Measurements from ENCODE around the gene FOXF1. TPM values are rescaled to one million over a fixed set of nuclear protein-coding genes. Genes with fewer than 3 reads are reported as not detected.

FOXF1 gene
- polyA plus RNA-seq, 1 donor (not counting 4 experiments of a cell fraction or from before 2014, with no cell fraction given) = not detected

- H3K4me2 ChIP-seq (ENCODE audit: control insufficient read depth, extremely low read depth, insufficient read depth, low read depth, low read length) = no peak overlapping the region
- no peaks in the 10 kb centered on the region for H3K9me3 ChIP-seq (ENCODE audit: control insufficient read depth, low read depth, low read length)
- H3K9me1 ChIP-seq (ENCODE audit: control insufficient read depth, extremely low read depth, insufficient read depth, low read length) = no peaks in the 10 kb centered on the region
- H3K79me2 ChIP-seq (ENCODE audit: control insufficient read depth, insufficient read depth, low read length) = peaks cover 13% of the 10 kb centered on the region
- dilution Hi-C loops (cut with MboI; ENCODE audit: extremely low pct_ligation_motif_present, low sequenced_read_pairs) = loop anchor here (25.0 kb wide), 1 partner anchor 706 kb away; no protein-coding TSS in a partner anchor
- no peak for DNase-seq (ENCODE audit: low read depth, low spot score)
- H4K20me1 ChIP-seq (ENCODE audit: control insufficient read depth, extremely low read depth, insufficient read depth, low read length) = no peaks in the 10 kb centered on the region
- TF ChIP-seq EZH2 (IDR thresholded peaks at IDR 0.05; ENCODE audit: low read length) = no peak
- TF ChIP-seq, protein P1, sequence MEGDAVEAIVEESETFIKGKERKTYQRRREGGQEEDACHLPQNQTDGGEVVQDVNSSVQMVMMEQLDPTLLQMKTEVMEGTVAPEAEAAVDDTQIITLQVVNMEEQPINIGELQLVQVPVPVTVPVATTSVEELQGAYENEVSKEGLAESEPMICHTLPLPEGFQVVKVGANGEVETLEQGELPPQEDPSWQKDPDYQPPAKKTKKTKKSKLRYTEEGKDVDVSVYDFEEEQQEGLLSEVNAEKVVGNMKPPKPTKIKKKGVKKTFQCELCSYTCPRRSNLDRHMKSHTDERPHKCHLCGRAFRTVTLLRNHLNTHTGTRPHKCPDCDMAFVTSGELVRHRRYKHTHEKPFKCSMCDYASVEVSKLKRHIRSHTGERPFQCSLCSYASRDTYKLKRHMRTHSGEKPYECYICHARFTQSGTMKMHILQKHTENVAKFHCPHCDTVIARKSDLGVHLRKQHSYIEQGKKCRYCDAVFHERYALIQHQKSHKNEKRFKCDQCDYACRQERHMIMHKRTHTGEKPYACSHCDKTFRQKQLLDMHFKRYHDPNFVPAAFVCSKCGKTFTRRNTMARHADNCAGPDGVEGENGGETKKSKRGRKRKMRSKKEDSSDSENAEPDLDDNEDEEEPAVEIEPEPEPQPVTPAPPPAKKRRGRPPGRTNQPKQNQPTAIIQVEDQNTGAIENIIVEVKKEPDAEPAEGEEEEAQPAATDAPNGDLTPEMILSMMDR (optimal IDR thresholded peaks at IDR 0.05 in 1 of 3, IDR thresholded peaks at IDR 0.05 in 1 of 3, conservative IDR thresholded peaks at IDR 0.05 in 1 of 3; ENCODE audit: extremely low read depth in 1 of 3, insufficient read depth in 2 of 3, low read length in 3 of 3) = no peak
- no peak for FAIRE-seq
- H3K27me3 ChIP-seq (ENCODE audit: control insufficient read depth, extremely low read depth, insufficient read depth, low read length) = no peaks in the 10 kb centered on the region
- H3K36me3 ChIP-seq (ENCODE audit: control insufficient read depth in 2 of 2, extremely low read depth in 1 of 2, insufficient read depth in 2 of 2, low read length in 2 of 2) = peaks cover 0 to 4% of the 10 kb centered on the region in 2 experiments
- no peak overlapping the region for H3K27ac ChIP-seq (ENCODE audit: control insufficient read depth, insufficient read depth, low read length)
- peaks cover 11% of the 10 kb centered on the region for H3K4me1 ChIP-seq (ENCODE audit: control insufficient read depth, extremely low read depth, insufficient read depth, low read length)
- H3K4me3 ChIP-seq (ENCODE audit: control insufficient read depth in 2 of 3, extremely low read depth in 1 of 3, insufficient read depth in 2 of 3, low read depth in 1 of 3, low read length in 3 of 3) = no peak overlapping the region
- H2AFZ ChIP-seq (ENCODE audit: control insufficient read depth, low read length) = no peak overlapping the region
- no peak overlapping the region for H3K9ac ChIP-seq (ENCODE audit: control insufficient read depth, extremely low read depth, insufficient read depth, low read length)
Observed at GRCh38 chr16:86556576-86556975, 46.2 kb downstream of the FOXF1 start.

- Histone ChIP-seq H3K9ac (ENCODE audit: control insufficient read depth, extremely low read depth, insufficient read depth, low read length) (no peak overlapping the region), H3K4me3 (ENCODE audit: control insufficient read depth in 2 of 3, extremely low read depth in 1 of 3, insufficient read depth in 2 of 3, low read depth in 1 of 3, low read length in 3 of 3) (no peak overlapping the region), H3K4me1 (ENCODE audit: control insufficient read depth, extremely low read depth, insufficient read depth, low read length) (peaks cover 11% of the 10 kb centered on the region), H3K4me2 (ENCODE audit: control insufficient read depth, extremely low read depth, insufficient read depth, low read depth, low read length) (no peak overlapping the region), H3K79me2 (ENCODE audit: control insufficient read depth, insufficient read depth, low read length) (peaks cover 13% of the 10 kb centered on the region), H3K36me3 (ENCODE audit: control insufficient read depth in 2 of 2, extremely low read depth in 1 of 2, insufficient read depth in 2 of 2, low read length in 2 of 2) (no peaks in the 10 kb centered on the region), H3K27me3 (ENCODE audit: control insufficient read depth, extremely low read depth, insufficient read depth, low read length) (no peaks in the 10 kb centered on the region), H2AFZ (ENCODE audit: control insufficient read depth, low read length) (no peak overlapping the region), H4K20me1 (ENCODE audit: control insufficient read depth, extremely low read depth, insufficient read depth, low read length) (no peaks in the 10 kb centered on the region), H3K9me3 (ENCODE audit: control insufficient read depth, low read depth, low read length) (no peaks in the 10 kb centered on the region), H3K9me1 (ENCODE audit: control insufficient read depth, extremely low read depth, insufficient read depth, low read length) (no peaks in the 10 kb centered on the region), H3K27ac (ENCODE audit: control insufficient read depth, insufficient read depth, low read length) (no peak overlapping the region)
- dilution Hi-C loops (cut with MboI; ENCODE audit: extremely low pct_ligation_motif_present, low sequenced_read_pairs) = loop anchor here (25.0 kb wide), 1 partner anchor 705 kb away; no protein-coding TSS in a partner anchor
- DNase-seq (ENCODE audit: low read depth, low spot score) (no peak), FAIRE-seq (no peak)
- no peak for TF ChIP-seq EZH2 (IDR thresholded peaks at IDR 0.05; ENCODE audit: low read length)
- TF ChIP-seq, protein P1 (optimal IDR thresholded peaks at IDR 0.05 in 1 of 3, IDR thresholded peaks at IDR 0.05 in 1 of 3, conservative IDR thresholded peaks at IDR 0.05 in 1 of 3; ENCODE audit: extremely low read depth in 1 of 3, insufficient read depth in 2 of 3, low read length in 3 of 3) = no peak
Observed at GRCh38 chr16:86557587-86557986, 47.3 kb downstream of the FOXF1 start.

Measured in keratinocyte (primary cell).